GM19238 (cell line): ENCODE results near the gene EME1.
A peak's percentile ranks its signal among the peaks of the same experiment; 100 is the strongest.

Source experiments
- DNase-seq: peaks from one replicate; pipeline ENCODE4 v3.0.0; 2011; ENCODE audit warnings: low spot score; ENCODE audit not compliant: insufficient read length

EME1 gene

GRCh38 chr17:50361561-50362480 lies 11.2 kb upstream of the EME1 start:
- peak; percentile 79 for DNase-seq

GRCh38 chr17:50362661-50363060 lies 10.4 kb upstream of the EME1 start:
- DNase-seq: no peak

DNA sequence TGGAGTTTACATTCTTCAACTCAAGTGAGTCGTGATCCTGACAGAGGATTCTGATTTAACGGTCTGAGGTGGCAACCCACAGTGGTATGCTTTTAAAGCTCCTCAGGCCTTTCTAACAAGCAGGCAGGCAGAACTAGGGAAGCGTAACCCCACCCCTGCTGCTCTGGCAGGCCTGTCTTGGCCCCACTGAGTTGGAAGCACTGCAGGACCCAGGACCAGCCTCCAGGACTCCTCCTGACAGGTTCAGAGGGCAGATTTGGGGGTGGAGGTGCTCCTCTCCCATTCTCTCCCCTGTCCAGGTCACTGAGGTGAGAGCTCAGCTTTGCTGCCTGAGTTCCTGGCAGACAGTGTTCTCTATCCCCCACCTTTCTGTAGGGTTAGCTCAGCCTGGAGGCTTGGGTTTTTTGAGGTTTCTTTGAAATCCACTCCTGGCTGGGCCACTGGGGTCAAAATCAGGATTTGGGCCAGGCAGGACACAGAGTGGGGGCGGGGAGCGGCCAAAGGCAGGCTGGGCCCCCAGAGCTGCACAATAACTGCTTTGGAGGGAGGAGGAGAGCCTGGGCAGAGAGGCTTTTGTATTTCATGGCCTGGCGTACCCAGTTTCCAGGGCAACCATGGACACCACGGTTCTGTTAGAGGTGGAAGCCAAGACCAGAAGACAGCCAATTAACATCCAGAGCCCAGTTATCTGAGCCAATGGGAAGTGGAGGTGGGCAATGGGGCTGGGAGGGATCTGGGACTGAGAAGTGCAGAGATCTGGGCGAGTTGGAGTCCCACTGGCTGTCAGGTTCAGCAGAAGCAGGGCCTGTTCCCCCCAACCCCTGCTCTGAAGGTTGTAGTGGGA lies 9.6 kb upstream of the EME1 start:
- DNase-seq: no peak

GRCh38 chr17:50364061-50364458 lies 9.0 kb upstream of the EME1 start:
- no peak for DNase-seq

GRCh38 chr17:50364715-50365114 lies 8.3 kb upstream of the EME1 start:
- no peak for DNase-seq

DNA sequence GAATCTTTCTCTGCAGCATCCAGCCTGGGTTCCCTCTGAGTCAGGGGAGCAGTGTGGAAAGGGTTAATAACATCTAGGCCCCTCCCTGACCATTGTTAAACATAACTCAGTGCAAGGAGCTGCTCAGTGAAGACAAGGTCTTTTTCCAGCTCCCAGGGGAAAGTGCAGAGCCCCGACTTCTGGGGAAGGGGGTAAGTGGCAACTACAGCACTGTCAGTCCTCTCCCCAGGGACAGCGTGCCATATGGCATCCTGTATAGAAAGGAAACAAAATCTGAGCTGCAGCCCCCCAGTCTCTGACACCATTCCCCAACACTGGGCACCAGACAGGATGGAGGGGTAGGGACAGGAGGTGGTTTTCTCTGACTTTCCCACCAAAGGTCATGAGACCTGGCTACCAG lies 7.9 kb upstream of the EME1 start:
- no peak for DNase-seq

- no peak for DNase-seq
Measured at GRCh38 chr17:50365649-50366393, 7.2 kb upstream of the EME1 start.

DNA sequence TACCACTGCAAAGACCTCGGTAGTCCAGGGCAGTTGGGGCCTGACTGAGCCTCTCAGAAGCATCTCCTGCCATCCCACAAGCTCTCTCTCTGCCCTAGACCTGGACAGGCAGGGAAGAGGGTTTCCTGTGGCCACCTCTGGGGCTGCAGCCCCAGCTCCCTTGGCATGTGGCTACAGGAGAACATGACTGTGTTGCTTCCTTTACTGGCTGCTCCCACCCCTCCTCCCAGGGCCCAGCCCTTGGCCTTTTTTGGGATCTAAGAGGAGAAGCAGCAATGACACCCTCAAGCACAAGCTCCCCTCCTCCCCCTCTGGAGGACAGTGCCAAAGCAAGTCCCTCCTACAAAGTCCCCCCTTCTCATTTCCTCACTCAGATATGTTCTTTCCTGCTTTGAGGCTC lies 5.6 kb upstream of the EME1 start:
- DNase-seq: no peak

DNA sequence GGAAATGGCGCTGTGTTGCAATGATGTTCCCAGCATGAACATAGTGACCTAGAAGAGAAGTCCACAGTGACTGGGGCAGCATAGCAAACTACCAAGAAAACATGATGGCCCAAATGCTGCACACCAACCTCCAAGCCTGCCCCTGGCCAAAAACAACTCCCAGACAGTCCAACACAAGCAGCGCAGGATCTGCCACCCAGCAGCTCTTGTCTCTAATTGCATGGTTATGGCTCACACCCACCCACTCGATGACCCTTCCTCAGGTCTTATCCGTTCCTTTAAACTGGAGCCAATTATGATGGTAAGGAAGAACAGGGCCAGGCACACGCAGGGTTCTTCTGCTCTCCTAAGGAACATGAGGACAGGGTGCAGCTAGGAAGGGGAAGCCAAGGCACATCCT lies 3.0 kb upstream of the EME1 start:
- no peak for DNase-seq

DNA sequence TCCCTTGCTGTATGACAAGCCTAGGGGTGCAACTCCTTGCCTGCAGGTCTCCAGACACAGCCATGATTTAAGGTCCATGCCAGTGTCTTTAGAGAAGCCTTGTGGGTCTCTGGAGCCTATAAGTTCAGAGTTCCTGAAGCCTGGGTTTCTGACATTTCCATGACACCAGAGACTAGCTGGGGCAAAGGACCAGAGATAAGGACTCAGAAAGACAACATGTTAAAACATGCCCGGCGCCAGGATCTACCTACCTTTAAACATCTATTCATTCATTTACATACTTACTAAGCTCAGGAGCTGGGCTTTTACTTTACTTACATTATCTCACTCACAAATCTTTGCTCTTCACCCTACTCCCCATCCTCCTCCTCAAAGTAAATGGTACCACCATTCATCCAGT lies 1.5 kb upstream of the EME1 start:
- no peak for DNase-seq

- DNase-seq: no peak
Measured at GRCh38 chr17:50372222-50372757, 739 bp upstream of the EME1 start.

GRCh38 chr17:50373705-50374104 lies 676 bp downstream of the EME1 start:
- no peak for DNase-seq

GRCh38 chr17:50375858-50376538 lies 3.0 kb downstream of the EME1 start:
- no peak for DNase-seq

DNA sequence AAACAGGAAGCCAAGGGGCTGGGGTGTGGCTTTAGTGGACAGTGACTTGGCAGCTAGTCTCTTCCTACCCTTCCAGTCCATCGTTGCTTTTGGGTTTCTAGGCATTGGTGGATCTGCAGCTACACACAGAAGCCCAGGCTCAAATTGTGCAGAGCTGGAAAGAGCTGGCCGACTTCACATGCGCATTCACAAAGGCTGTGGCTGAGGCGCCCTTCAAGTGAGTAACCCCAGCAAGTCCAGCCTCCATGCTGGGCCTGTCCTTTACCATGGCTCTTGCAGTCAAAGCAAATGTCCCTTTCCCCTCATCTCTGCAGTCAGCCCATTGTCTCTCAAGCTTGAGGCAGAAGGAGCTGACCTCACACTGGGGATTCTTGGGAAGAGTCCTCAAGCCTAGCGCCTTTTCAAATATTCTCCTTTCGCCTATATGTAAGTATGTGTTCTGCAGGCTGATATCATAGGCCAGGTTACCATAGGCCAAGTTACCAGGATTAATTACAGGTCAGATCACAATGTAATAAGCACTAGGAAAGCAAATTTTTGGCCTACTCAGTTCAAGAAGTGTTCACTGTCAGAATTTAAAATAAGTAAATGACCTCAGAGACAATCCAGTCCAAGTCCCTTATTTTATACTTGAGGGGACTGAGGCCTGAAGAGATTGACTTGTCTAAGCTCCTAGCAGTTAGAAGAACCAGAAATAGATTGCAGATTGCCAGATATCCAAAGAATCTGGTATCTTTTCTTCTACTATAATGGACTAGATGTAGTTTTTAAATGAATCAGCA lies 6.5 kb downstream of the EME1 start:
- no peak for DNase-seq

GRCh38 chr17:50380369-50381259 lies 7.6 kb downstream of the EME1 start:
- DNase-seq: no peak

GRCh38 chr17:50381260-50381815 lies 8.3 kb downstream of the EME1 start:
- no peak for DNase-seq

DNA sequence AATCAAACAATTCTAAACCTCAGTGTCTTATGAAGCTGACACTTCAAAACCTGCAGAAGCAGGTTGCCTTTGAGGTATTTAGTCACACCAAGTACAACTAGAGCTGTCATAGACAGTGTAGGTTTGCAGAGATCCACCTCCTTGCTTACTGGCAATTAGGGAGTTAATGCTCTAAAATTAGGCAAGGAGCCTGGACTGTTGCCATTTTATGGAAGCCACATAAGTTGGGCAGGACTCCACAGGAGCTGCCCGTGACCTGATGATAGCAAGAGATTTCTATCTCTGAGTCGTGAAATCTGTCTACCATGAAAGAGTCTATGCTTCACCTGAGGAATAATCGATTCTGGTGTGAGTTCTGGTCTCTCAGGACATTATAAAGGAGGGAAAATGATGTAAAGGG lies 8.9 kb downstream of the EME1 start:
- no peak for DNase-seq

DNA sequence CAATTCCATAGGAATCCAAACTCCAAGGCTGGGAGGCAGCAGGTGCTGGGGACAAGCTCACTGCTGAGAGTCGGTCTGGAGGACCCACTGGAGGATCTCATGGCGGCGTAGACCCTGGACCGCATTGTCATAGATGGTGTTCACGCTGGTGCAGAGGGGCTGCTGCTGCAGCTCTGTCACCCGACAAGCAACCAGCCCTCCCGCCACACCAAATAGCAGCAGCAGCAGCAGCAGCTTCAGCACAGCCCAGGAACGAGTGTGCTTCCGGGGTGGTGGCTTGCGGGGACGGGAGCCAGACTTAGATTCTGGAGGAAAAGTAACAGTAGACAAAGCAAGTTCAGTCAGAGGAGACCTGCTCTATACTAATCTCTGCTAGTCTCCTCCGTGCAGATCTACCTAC lies 9.9 kb downstream of the EME1 start:
- DNase-seq: no peak

DNA sequence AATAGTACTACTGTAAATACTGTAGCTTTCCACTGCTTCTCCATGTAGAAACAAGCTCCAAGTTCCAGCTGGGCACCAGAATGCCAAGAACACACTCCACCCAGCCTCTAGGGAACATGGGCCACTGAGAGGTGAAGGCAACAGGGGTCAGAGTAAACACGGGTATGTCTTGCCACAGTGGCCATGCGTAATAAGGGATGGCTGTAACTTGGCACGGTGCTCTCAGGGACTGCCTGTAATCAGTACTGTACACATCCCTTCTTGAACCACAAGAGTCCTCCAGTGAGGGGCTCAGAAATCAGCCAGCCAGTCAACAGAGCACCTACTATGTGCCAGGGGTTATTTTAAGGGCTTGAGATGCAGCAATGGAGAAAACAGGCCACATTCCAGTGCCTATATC lies 13.5 kb downstream of the EME1 start:
- DNase-seq: no peak
